Stomach smooth muscle (tissue), 2 donors: ENCODE measurements around the gene PASK.

Experiments used
- H3K27ac ChIP-seq: one replicate; pipeline ENCODE4 v1.7.0; 2013; ENCODE audit warnings: mild to moderate bottlenecking, low read length, inconsistent platforms
- H3K27me3 ChIP-seq, 2 donors: one replicate each; pipeline ENCODE4 v1.7.0; 2013; ENCODE audit warnings: low read length in 2 of 2; ENCODE audit not compliant: insufficient read depth in 2 of 2, control insufficient read depth in 1 of 2
- H3K36me3 ChIP-seq, 2 donors: one replicate each; pipeline ENCODE4 v1.7.0; 2013; ENCODE audit warnings: low read length in 2 of 2; ENCODE audit not compliant: control insufficient read depth in 2 of 2, insufficient read depth in 2 of 2
- H3K4me1 ChIP-seq: one replicate; pipeline ENCODE4 v1.7.0; 2013; ENCODE audit warnings: low read length; ENCODE audit not compliant: control insufficient read depth, insufficient read depth
- H3K4me3 ChIP-seq, 2 donors: one replicate each; pipeline ENCODE4 v1.7.0; 2013; ENCODE audit warnings: low read length in 2 of 2
- H3K9ac ChIP-seq, 2 donors: one replicate each; pipeline ENCODE4 v1.7.0; 2013; ENCODE audit warnings: low read length in 2 of 2, mild to moderate bottlenecking in 1 of 2
- H3K9me3 ChIP-seq, 2 donors: one replicate each; pipeline ENCODE4 v1.7.0; 2013; ENCODE audit warnings: low read length in 2 of 2; ENCODE audit not compliant: control insufficient read depth in 2 of 2
- donor health status: healthy.
- donor health status: Pancreatic carcinoma.

PASK gene

DNA sequence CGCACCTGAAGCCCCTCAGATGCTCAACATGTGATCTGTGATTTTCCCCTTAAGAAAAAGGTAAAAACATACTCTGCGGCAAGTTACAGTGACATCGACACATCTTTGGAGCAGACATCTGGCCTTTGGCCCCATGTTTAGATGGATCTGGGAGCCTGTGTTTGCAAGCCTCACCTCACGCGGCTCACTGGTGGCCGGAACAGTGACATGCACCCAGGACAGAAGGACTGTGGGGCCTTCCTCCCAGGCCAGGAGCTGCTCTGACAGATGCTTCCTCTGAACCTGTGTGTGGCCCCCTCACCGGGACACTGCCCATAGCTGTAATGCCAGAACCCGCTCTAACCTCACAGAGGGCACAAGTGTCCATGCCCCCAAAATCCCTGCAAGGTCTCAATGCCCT is 13.1 kb downstream of the PASK start:
- Histone ChIP-seq H3K9ac (no peak overlapping the region), H3K36me3 (peaks cover 0 to 2% of the 10 kb centered on the region in 2 donors), H3K4me3 (no peak overlapping the region), H3K4me1 (no peaks in the 10 kb centered on the region), H3K9me3 (no peaks in the 10 kb centered on the region), H3K27me3 (no peaks in the 10 kb centered on the region), H3K27ac (no peak overlapping the region)

DNA sequence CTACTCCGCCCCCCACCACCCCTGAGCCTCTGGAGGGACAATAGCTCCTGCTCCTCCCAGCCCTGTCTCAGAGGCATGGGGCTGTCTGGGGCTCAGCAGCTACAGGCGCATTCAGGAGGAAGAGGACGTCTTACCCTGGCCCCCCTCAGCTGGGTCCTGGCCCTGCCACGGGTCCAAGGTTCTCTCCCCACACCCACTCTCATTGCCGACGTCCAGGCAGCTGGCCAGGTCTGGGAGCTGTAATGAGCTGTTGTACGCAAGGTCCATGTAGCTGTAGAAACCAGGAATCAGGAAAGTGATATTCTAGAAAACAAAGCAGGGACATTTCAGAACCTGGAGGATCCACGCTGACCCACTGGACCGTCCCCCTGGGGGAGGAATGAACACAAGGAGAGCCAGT is 13.5 kb downstream of the PASK start:
- H3K27me3 ChIP-seq = no peaks in the 10 kb centered on the region

GRCh38 chr2:241134711-241135110 is 14.6 kb downstream of the PASK start:
- Histone ChIP-seq H3K4me3 (no peak overlapping the region), H3K4me1 (no peaks in the 10 kb centered on the region), H3K9ac (no peak overlapping the region), H3K36me3 (no peaks in the 10 kb centered on the region), H3K27ac (no peak overlapping the region), H3K27me3 (no peaks in the 10 kb centered on the region), H3K9me3 (no peaks in the 10 kb centered on the region)

More for the DNA sequence above, 13.5 kb downstream of the PASK start:
- Histone ChIP-seq H3K4me3 (no peak overlapping the region), H3K36me3 (peaks cover 0 to 2% of the 10 kb centered on the region in 2 donors), H3K9ac (no peak overlapping the region), H3K4me1 (no peaks in the 10 kb centered on the region), H3K9me3 (no peaks in the 10 kb centered on the region), H3K27ac (no peak overlapping the region)

DNA sequence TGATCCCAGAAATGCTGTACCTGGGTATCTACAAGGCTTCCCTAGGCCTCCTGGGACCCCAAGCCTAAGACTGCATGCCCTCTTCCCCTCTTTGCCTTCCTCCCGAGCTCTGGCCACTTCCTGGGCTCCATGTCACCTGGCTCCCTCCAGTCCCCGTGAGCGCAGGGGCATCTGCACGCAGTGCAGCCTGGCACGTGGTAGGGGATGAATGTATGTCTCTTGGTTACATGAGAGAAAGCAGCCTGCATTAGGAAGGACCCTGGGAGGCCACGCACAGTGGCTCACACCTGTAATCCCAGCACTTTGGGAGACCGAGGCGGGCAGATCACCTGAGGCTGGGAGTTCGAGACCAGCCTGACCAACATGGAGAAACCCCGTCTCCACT is 15.8 kb downstream of the PASK start:
- no peak overlapping the region for H3K9ac ChIP-seq
- H3K9me3 ChIP-seq = no peaks in the 10 kb centered on the region
- no peaks in the 10 kb centered on the region for H3K27me3 ChIP-seq
- H3K27ac ChIP-seq = no peak overlapping the region
- no peak overlapping the region for H3K4me3 ChIP-seq
- no peaks in the 10 kb centered on the region for H3K4me1 ChIP-seq
- no peaks in the 10 kb centered on the region for H3K36me3 ChIP-seq

DNA sequence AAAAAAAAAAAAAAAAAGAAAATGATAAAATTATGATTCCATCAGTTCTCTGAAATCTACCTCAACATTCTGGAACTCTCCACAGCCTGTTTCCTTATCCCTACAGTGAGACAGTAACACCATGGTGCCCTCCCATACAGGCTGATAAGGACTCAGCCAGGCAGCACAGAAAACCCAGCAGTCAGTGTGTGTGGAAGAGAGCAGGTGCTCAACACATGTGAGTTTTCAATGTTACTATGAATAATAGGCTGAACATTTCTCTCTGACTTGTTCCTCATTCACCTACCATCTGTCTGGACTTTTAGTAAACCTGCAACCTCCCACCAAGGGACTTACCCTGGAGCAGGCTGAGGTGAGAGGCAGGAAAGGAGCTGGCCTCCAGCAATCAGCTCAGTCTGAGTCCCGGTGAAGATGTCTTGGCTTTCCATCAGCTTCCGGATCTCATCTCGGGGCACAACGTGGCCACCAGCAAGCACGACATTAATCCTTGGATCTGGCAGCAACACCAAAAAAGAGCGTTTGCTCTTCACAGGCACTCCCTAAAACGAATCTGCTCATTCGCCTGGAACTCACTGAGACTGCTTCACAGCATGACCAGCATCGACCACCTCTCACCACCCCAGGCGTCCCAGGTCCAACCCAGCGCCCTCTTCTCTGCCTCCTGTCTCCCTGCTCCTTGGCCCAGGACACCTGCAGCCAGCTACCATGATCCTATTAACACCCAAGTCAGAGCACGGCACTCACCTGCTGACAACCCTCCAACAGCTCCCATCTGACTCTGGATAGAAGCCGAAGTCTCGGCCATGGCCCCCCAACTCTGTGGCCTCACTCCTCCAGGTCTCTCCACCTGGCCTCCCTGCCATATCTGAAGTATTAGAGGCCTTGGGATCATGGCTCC is 16.5 kb downstream of the PASK start:
- Histone ChIP-seq H3K9ac (no peak overlapping the region), H3K9me3 (no peaks in the 10 kb centered on the region), H3K27ac (no peak overlapping the region), H3K36me3 (no peaks in the 10 kb centered on the region), H3K4me1 (no peaks in the 10 kb centered on the region), H3K27me3 (no peaks in the 10 kb centered on the region), H3K4me3 (no peak overlapping the region)

- H3K36me3 ChIP-seq = no peaks in the 10 kb centered on the region
- no peaks in the 10 kb centered on the region for H3K4me1 ChIP-seq
- no peak overlapping the region for H3K4me3 ChIP-seq
These were observed 17.7 kb downstream of the PASK start for GRCh38 chr2:241131531-241131930.

GRCh38 chr2:241130316-241130715 is 19.0 kb downstream of the PASK start:
- Histone ChIP-seq H3K4me1 (no peaks in the 10 kb centered on the region), H3K9ac (no peak overlapping the region), H3K27me3 (no peaks in the 10 kb centered on the region), H3K36me3 (no peaks in the 10 kb centered on the region), H3K9me3 (no peaks in the 10 kb centered on the region), H3K27ac (no peak overlapping the region), H3K4me3 (no peak overlapping the region)

More at GRCh38 chr2:241131531-241131930, 17.7 kb downstream of the PASK start:
- Histone ChIP-seq H3K27me3 (no peaks in the 10 kb centered on the region), H3K9ac (no peak overlapping the region), H3K27ac (no peak overlapping the region), H3K9me3 (no peaks in the 10 kb centered on the region)

DNA sequence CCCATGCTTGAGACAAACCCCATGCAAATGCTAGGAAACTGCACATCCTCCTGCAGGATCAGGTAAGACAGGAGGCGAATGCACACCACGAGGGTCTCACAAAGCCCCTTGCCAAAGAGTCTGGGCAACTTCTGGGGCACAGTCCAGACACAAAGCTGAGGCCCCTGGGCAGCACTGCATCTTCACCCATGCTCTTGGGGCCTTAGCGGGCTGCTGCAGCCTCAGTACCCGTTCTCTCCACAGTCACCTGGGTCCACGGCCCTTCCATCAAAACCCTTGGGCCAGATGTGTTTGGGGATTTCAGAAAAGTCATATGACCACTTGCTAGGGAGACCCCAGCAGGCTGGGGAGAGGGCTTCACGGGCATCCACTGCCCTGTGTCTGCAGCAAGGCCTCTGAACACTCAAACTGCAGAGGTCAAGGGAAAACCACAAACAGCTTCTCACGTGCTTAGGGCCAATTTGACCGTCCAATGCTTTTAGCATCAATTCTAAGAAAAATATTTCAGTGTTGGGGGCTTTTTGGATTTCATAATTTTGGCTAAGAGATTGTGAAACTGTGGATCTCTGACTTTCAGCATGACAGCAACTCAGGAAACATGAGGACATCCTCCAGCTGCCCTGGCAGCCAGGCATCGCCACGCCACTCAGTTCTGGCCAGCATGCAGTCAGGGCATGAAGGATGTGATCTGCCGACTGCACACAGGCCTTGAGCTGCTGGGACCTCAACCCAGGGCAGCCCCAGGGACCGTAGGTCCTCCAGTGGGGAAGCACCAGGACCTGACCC is 20.0 kb downstream of the PASK start:
- Histone ChIP-seq H3K27ac (no peak overlapping the region), H3K27me3 (no peaks in the 10 kb centered on the region), H3K9me3 (no peaks in the 10 kb centered on the region), H3K9ac (no peak overlapping the region), H3K4me1 (no peaks in the 10 kb centered on the region), H3K4me3 (no peak overlapping the region), H3K36me3 (no peaks in the 10 kb centered on the region)

DNA sequence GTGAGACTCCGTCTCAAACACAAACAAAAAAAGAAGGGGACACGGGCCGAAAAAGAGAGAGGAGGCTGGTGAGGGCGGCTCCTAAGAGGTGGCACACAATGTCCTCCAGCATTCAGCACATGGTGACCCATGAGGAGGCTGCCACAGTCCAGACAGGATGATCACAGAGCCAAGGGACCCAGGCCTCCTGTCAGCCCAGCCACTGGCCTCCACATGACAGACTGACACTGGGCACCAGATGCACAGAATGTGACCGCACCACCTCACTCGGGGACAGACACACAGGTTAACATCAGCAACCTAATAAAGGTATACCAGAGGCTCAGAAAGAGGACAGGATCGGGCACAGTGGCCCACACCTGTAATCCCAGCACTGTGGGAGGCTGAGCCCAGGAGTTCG is 21.0 kb downstream of the PASK start:
- H3K9ac ChIP-seq = no peak overlapping the region
- H3K27me3 ChIP-seq = no peaks in the 10 kb centered on the region
- H3K9me3 ChIP-seq = no peaks in the 10 kb centered on the region
- H3K4me1 ChIP-seq = no peaks in the 10 kb centered on the region
- no peak overlapping the region for H3K4me3 ChIP-seq
- no peak overlapping the region for H3K27ac ChIP-seq
- H3K36me3 ChIP-seq = no peaks in the 10 kb centered on the region

DNA sequence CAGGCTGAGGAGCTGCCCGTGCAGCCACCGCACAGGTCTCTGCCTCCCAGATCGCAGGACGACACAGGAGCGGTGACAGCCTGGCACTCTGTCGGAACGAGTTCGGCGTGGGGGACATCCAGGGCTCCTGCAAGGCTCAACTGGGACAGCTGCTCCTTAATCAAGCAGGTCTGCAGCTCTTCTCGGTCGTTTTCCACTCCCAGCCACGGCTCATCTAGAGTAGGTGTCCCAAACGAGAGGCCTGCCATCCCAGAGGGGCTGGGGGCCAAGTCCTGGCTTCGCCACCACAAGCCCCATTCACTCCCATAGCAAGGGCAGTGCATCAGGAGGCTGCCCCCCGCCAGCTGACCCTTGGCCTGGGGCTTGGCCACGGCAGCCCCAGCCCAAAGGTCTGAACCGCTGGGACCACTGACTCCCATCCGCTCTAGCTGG is 22.5 kb downstream of the PASK start:
- Histone ChIP-seq H3K9me3 (no peaks in the 10 kb centered on the region), H3K36me3 (no peaks in the 10 kb centered on the region), H3K27me3 (no peaks in the 10 kb centered on the region), H3K4me1 (no peaks in the 10 kb centered on the region), H3K4me3 (no peak overlapping the region), H3K27ac (no peak overlapping the region), H3K9ac (no peak overlapping the region)

- Histone ChIP-seq H3K36me3 (no peaks in the 10 kb centered on the region), H3K9me3 (no peaks in the 10 kb centered on the region), H3K27ac (no peak overlapping the region), H3K4me3 (no peak overlapping the region), H3K27me3 (no peaks in the 10 kb centered on the region), H3K9ac (no peak overlapping the region), H3K4me1 (no peaks in the 10 kb centered on the region)
These were observed 23.1 kb downstream of the PASK start for GRCh38 chr2:241126201-241126611.
